NCI-H446 treated with DMSO at 0.1 percent for 48 hours (cell line): ENCODE results near the gene TYMP.

ENCODE experiments used
- DNase-seq: peaks from one replicate; lab custom pipeline; 2025; lab: John Stamatoyannopoulos, UW

TYMP gene

DNA sequence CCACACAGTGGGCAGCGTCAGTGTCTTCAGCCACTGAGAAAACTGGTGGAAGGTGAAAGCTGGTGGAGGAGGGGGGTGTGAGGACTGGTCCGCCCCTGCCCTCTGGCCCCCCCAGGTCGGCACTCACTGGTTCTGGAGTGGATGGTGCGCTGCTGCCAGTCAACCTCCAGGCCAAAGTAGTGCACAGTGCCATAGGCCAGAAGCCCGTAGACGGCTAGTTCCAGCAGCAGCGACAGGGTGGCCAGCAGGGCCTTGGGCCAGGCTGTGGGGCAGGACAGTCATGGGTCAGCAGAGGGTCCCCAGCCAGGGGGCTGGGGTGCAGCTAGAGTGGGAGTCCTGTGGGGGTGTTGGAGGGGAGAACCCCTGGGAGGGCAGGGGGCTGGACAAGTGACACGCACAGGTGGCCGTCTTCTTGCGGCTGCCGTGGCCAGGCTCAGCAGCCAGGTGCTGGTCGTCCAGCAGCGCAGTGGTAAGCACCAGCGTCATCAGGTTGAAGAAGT, 24.5 kb downstream of the TYMP start:
- no peak for DNase-seq

DNA sequence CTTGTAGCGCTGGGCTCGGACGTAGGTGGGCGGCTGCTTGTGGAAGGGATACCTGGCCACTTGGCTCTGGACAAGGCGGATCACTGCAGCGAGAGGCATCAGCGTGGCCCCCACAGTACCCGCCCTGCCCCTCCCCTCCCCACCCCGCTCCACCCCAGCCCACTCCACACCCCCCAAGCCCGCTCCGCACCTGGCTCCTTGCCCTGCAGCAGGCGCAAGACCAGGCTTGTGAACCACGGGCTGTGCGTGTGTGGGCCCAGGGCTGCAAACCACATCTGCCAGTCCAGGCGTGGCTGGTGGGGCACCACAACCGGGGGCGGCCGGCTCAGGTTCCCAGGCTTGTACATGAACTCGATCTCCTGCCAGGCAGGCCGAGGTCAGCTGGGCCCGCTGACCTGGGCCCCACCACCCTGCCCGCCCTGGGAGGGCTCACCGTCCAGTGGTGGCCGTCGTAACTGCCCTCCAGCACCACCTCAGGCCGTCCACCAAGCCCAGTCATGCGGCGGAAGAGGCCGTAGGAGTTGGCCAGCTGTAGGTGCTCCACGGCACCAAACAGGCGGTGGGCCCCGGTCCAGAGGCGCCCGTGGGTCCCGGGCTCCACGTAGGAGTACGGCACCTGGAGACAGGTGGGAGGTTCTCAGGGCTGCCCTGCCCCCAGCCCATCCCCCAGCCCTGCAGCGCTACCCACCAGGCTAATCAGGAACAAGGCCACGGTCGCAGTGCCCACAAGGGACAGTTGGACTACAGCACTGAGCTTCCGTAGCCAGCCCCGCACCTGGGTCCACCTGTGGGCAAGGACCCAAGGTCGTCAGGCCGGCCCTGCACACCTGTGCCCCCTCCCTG, 25.2 kb downstream of the TYMP start:
- no peak for DNase-seq

DNA sequence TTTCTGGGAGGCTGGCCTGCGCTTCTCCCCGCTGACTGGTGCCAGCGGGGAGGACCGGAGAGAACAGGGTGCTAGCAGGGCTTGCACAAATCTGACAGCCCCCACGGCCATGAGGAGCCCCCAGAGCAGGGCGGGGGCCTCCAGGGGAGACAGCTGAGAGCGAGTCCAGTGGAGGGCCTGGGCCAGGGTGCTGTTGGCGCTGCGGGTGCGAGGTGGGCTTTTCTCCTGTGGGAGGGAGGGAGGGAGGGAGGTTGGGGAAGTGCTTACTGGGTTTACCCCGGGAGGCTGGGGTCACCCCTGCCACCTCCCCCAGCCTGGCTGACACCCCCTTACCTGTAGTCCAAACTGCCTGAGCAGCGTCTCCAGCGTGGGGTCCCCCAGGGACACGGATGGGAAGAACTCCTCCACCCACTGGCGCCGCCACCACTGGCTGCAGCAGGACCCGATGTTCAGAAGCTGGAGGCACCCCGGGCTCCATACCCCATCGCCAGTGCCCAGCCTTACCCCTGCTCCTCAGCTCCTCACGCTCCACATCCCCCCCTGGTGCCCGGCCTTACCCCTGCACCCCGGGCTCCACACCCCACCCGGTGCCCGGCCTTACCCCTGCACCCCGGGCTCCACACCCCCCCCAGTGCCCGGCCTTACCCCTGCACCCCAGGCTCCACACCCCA, 26.2 kb downstream of the TYMP start:
- no peak for DNase-seq

DNA sequence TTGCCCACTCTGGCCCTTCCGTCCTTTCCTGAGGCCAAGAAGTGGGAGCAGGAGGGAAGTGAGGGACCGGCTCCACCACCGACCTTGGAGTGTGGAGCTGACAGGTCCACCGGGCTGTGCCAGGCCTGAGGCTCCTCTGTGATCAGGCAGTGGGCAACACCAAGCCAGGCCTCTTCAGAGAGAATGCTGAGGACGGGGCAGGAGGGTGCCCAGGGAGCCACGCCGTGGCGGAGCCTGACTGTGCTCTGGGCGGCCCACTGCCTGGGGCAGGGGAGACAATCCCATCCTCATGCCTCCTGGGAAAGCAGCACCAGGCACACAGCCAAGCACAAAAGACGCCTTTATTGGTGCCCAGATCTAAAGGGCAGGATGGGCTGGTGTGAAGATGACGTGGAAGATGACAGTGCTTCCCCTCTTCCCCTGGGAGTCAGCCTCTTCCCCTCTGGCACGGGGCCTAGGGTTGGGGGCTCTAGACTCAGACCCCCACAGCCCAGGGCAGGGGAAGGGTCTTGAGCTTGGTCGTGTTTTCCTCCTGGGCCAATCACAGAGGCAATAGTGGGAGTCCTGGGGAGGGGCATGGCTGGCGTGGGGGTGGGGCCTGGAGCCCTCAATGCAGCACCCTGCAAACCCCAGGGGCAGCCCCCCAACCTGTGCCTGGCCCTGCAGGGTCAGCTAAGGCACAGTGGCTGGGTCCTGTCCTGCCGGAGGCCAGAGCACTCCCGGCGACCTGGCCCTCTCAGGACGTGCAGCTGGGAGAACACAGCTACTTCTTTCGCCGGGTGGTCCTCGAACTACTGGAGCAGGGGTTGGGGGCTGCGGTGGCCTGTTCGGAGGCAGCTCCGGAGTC, 27.0 kb downstream of the TYMP start:
- DNase-seq: no peak

DNA sequence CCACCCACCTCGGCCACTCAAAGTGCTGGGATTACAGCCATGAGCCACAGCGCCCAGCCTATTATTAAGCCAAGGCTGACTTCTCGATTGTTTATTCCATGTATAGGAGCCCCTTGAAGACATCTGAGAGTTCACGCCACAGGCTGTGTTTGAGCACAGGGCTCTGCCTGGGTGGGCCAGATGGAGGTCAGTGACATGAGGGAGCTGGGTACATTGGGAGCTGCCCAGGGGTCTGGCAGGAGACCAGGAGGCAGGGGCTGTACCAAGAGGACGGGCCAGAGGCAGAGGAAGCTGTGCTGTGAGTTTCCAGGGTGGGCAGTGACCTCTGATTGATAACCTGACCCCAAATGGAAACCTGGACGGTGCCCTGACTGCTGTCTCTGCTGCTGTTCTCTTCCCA, 27.7 kb downstream of the TYMP start:
- no peak for DNase-seq

DNA sequence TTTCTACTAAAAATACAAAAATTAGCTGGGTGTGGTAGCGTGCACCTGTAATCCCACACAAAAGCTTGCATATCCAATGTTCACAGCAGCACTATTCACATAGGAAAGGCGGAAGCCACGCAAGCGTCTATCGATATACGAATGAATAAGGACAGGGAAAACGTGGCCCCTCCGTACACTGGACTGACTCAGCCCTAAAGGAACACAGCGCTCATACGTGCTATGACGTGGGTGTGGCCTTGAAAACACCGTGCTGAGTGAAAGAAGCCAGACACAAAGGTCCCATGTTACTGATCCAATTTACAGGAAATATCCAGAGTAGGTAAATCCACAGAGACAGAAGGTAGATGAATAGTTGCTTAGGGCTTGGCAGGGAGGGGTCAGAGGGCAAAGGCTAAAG, 29.4 kb downstream of the TYMP start:
- DNase-seq: no peak

DNA sequence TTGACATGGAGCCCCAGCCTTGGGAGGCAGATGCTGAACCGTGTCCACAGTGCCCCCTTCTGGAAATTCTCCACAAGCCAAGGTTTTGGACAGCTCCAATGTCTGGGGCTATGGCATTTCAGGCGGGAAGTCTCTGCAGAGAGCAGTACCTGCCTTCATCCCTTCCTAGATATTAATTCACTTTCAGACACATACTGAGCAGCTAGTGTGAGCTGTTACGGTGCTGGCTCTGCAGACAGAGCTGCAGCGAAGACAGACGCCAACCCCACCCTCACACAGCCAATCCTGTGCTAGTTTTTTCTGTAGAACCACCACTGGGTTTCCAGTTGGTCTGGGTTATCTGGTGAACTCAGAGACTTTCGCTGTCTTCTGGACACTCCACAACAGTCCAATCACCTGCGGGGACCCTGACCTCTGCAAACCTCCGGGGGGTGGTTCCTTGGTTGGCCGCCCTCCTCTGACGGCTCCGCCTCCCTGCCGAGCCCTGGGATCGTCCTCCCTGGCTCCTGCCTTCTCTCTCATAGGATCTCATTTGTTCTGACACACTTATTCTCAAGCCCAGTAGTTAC, 31.4 kb downstream of the TYMP start:
- DNase-seq: peak; percentile 38

DNA sequence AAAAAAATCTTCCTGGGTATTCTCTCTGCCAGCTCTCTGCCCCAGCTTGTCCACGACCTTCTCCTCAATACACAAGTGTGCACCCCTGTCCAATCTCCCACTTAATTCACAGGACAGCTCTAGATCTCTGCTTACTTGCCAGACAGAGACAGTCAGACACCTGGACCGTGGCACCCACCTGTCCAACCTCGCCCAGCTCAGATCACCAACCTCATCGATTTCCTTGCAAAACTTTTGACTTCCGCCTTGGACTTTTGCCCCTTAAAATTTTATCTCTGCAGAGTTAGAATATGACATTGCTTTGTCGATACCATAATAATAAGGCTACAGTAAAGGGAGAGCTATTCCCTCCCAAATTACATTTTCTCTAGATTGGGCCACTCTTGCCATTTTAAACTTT, 32.7 kb downstream of the TYMP start:
- DNase-seq: no peak

DNA sequence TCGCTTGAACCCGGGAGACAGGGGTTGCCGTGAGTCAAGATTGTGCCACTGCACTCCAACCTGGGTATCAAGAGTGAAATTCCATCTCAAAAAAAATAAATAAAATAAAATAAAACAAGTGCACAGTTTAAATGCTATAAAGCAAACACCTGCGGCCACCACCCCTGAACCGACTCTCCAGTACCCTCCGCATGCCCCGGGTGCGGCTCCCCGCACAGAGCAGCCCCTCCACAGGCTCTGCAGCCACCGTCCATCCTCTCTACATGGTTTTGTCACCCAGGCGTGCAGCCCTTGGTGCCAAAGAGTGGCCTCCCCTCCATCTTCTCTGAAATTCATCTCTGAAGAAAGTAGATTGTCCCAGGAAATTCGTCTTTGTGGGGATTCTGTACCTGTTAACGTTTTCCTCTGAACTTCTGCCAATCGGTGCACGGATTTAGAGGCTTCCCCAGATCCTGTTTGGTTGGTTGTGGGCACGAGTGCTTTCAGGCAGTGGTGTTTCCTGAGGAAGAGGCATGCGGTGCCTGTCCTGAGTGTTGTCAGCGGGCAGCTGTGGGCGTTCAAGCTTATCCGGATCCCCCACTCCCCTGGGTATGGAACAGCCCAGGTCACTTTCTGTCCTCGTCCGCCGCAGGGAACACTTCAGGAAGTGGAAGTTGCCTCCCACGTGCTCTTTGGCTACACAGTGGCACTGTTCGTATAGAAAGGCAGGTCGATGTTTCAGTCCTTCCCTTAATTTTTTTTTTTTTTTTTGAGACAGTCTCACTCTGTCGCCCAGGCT, 39.1 kb downstream of the TYMP start:
- DNase-seq: no peak

DNA sequence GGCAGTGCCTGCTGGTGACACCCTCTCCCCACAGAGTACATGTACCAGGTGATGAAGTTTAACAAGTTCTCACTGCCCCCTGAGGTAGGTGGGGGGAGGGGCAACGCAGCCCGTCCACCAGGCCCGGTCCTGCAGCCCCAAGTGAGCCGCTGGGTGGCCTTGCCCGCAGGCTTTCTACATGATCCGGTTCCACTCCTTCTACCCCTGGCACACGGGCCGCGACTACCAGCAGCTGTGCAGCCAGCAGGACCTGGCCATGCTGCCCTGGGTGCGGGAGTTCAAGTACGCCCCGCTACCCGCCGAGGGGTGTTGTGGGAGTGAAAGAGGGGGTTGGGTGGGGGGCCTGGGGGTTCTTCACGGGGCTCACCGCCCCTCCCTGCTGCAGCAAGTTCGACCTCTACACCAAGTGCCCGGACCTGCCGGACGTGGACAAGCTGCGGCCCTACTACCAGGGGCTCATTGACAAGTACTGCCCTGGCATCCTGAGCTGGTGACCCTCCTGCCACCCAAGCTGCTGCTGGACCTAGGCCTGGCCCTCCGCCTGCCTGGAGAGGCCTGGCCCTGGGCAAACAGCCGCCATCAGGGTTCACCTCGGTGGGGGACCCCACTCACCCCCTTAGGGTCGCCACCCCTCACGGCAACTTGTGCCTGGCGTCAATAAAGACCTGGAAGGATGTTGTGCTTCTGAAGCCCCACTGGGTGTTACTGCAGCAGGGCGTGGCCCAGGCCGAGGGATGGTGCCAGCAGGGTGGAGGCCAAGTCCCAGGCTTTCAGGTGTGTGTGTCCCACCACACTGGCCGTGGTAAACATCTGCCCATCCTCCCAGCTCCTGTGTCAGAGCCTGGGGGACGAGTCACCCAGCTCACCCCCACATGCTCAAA, 40.2 kb downstream of the TYMP start:
- no peak for DNase-seq

DNA sequence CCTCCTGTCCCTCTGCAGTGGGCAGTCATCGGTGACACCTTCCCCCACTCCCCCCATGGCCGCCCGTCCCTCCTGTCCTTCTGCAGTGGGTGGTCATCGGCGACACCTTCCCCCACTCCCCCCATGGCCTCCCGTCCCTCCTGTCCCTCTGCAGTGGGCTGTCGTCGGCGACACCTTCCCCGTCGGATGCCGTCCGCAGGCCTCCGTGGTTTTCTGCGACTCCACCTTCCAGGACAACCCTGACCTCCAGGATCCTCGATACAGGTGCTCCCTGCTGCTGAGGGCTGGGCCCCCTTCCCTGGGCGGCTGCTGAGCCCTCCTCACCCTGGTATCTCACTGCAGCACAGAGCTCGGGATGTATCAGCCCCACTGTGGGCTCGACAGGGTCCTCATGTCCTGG, 40.9 kb downstream of the TYMP start:
- no peak for DNase-seq

DNA sequence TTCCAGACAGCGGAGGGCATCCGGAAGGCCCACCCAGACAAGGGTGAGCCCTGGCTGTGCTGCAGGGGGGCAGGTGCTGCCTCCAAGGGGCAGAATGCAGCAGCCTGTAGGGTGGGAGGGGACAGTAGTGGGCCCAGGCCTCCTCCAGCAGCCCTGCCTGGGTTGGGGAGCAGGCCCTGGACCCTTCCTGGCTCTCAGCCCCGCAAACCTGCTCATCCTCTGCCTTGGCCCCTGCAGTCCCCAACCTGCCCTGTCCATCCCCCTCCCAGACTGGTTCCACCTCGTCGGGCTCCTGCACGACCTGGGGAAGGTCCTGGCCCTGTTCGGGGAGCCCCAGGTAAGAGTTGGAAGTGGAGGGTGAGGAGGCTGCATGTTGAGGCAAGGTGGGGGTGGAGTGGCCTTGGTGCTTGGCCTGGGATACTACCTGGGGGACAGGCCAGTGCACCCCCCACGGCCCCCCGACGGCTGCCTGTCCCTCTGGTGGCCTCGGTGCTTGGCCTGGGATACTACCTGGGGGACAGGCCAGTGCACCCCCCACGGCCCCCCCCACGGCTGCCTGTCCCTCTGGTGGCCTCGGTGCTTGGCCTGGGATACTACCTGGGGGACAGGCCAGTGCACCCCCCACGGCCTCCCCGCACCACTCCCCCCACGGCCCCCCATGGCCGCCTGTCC, 41.7 kb downstream of the TYMP start:
- no peak for DNase-seq

DNA sequence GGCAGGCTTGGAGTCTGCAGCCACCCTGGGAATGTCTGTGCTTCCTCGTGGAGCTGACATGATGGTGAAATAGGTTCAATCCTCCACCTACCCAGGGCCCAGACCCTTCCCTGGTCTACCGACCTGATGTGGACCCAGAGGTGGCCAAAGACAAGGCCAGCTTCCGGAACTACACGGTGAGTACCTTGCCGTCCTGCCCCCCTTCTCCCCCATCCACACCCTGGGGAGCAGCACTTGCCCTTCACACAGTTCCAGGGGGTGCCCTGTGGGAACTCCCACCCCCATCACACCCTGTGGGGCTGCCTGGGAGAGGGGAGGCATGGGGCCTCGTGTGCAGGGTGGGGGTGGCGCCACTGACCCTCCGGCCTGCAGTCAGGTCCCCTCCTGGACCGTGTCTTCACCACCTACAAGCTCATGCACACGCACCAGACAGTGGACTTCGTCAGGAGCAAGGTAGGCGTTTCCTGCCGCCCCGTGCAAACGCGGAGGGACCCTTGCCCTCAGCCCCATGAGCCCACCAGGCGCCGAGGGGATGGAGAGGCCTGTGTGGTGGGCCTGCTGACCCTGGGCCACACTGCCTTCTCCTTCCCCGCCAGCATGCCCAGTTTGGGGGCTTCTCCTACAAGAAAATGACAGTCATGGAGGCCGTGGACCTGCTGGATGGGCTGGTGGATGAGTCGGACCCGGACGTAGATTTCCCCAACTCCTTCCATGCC, 42.4 kb downstream of the TYMP start:
- DNase-seq: no peak

DNA sequence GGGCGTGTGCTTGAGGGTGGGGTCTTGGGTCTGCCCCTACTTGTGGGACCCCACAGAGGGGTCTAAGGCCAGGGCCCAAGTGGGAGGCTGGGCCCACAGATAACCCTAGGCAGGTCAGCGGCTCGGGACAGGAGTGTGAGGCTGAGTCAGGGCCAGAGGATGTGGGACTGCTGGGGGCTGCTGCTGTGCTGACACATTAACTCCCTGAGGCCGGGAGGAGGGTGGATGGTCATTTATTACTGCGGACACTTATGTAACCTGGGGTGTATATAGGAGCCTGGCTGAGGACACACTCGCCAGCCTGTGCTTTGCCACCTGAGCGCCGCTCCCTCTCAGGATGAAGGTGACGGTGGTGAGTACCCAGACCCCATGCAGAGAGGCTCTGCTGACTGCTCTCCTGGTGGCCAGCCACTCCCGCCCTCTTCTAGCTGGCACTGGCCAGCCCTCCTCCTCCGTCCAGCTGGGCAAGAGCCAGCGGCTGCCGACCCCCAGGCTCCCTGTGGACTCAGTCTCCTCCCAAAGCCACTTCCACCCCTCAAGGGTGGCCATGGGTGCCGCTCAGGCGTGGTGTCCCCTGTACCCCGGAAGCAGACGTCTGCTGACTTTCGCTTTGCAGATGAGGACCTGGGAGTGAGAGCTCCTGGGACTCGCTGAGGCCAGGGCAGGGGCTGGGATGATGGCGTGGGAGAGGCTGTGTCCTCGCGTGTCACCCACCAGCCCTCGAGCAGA, 43.1 kb downstream of the TYMP start, which contains the start of gene MIOX:
Gene MIOX, plus strand, starts transcription at position 299 of the 729 bp plus-strand sequence. Its CDS starts 39 bp downstream, at position 338.
- no peak for DNase-seq

DNA sequence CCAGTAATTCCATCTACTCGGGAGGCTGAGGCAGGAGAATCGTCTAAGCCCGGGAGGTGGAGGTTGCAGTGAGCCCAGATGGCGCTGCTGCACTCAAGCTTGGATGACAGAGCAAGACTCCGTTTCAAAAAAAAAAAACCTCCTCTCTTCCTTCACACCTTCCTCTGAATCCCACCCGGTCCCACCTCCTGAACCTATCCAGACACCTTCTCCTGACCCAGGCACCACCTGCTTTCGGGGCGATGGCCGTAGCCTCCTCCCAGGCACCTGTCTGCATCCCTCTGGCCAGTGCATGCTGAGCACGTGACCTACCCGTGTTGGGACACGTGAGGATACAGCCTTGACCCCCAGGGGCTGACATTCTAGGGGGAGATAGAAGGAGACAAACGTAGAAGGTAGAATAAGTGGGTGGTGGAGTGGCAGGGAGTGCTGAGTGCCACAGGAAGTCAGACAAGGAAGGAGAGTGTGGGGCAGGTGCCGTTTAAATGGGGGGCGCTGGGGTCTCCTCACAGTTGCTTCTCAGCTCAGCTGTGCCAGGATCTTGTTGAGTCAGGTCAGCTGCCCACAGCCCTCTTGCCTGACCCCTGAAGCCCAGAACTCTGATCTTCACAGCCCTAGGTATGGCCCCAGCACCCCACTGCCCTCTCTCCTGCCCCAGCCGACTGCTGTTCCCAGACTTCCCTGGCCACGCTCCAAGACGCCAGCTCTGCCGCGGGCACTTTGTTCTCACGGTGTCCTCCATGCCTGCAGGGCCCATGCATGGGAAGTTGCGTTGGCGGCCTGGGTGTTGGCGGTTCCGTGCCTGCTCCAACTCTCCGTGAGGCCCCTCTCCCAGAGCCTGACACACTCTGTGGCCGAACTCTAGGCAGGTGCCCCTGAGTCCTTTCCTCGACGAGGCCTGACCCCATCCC, 44.3 kb downstream of the TYMP start:
- DNase-seq: no peak

DNA sequence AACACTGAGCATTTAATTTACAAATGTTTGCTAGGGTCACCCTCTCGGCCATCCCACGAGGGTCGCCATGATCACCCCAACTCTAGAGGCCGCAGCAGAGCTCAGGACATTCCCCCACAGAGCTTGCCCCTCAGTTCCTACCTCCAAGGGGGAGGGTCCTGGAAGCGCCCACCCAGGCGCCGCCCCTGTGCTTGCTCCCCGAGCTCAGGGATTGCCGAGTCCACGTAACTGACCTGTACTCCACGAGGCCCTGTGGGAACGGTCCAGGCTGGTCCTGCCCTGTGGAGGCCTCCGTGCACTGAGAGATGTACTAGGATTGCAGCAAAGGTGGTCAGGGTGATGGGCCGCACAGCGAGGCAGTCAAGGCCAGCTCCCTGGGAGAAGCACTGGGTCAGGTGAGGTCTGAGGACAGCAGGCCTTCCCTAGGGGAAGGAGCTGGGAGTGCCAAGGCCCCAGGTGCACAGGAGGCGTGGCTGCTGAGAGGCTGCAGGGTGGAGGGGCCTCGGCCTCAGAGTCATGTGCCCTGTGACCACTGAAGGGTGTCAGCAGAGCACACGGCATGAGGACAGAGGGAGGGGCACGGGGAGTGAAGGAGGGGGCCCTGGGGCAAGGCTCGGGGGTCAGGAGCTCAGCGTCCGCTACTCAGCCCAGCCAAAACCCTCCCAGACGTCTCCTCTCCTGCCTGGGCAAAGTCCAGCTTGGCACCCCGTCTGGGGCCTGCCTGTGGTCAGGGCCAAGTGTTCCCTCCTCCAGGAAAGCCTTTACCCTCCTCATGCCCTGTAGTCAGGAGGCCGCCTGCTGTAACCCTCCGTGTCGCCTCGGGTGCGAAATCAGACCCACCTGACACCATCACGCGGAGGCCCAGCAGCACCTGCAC, 45.6 kb downstream of the TYMP start:
- no peak for DNase-seq
